ENCODE results near the gene LMCD1.

GRCh38 chr3:8563146-8563545 lies 61.5 kb downstream of the LMCD1 start:
- TF ChIP-seq RAD21 (IDR thresholded peaks at IDR 0.05; ENCODE audit: low read length) = no peak
- TF ChIP-seq POLR2A (IDR thresholded peaks at IDR 0.05; ENCODE audit: low read depth, low read length) = no peak
- no peak for TF ChIP-seq CTCF (conservative IDR thresholded peaks at IDR 0.05; ENCODE audit: low read depth, low read length)
- TF ChIP-seq RFX5 (IDR thresholded peaks at IDR 0.05; ENCODE audit: low read depth, low read length) = no peak
- no peak for TF ChIP-seq SMC3 (IDR thresholded peaks at IDR 0.05; ENCODE audit: low read depth, low read length)
- TF ChIP-seq FOS (IDR thresholded peaks at IDR 0.05; ENCODE audit: low read depth, low read length) = no peak
- TF ChIP-seq MAFK (IDR thresholded peaks at IDR 0.05; ENCODE audit: low read depth, low read length) = no peak
- no peak for TF ChIP-seq CHD1 (IDR thresholded peaks at IDR 0.05; ENCODE audit: low read depth, low read length)
- TF ChIP-seq RCOR1 (IDR thresholded peaks at IDR 0.05; ENCODE audit: insufficient replicate concordance, low read length) = no peak
- no peak for TF ChIP-seq USF2 (IDR thresholded peaks at IDR 0.05; ENCODE audit: low read depth, low read length)
- no peak for TF ChIP-seq MAZ (IDR thresholded peaks at IDR 0.05; ENCODE audit: borderline replicate concordance, low read depth, low read length)
- no peak for TF ChIP-seq CEBPB (IDR thresholded peaks at IDR 0.05; ENCODE audit: low read depth, low read length)
- no peak for TF ChIP-seq MXI1 (IDR thresholded peaks at IDR 0.05; ENCODE audit: borderline replicate concordance, low read depth, low read length)
- TF ChIP-seq BHLHE40 (IDR thresholded peaks at IDR 0.05; ENCODE audit: low read depth, low read length) = no peak

Measured in IMR-90 (cell line).